GM21825 (cell line): ENCODE results near the gene SPATA31C1.
"Not testable (repeated sequence)": the region's sequence is repeated elsewhere in the genome, so short reads cannot be mapped to it uniquely, and the experiment has no call there.

Experiments used
- ATAC-seq: cut with Tn5 transposase; IDR thresholded peaks from one replicate; pipeline ENCODE4 v1.9.1; 2021; ENCODE audit warnings: mild to moderate bottlenecking, moderate library complexity; ENCODE audit not compliant: unreplicated experiment

Gene SPATA31C1

DNA sequence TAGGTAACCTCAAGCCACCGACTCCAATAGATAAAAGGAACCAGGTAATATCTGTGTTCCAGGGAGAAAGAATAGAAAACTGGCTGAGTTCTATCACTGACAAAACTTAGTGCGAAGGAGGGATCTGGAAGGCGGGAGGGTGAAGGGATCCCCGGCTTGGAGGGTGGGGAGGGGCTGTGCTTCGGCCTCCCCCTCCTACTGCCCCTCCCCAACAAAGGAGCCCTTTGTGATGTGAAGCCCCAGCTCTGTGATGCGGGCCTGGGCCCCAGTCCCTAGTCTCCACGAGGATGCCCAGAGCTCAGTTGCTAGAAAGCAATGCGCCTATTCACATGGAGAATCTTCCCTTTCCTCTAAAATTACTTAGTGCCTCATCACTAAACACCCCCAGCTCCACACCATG lies at the start of gene SPATA31C1:
TSS of gene SPATA31C1 (plus strand) at position 301 of the 400 bp plus-strand sequence.
- ATAC-seq: not testable (repeated sequence)

DNA sequence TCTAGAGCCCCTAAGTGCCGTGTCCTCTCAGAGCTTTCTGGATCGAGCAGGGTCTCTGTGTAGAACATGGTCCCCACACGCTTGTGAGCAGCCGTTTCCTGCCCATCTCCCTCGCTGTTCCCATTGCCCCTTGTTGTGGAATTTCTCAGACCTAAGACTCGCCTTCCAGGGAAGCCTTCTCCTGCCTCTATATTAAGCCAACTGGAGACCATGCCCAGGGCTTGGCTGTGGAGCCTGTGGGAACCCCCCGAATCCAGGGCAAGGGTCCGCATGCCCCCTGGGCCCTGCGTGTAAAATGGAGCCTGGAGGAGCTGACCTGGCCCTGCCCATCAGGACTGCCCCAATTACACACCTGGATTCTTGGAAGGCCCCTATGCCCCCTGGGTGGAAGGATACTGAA lies 49.6 kb upstream of the SPATA31C1 start:
- ATAC-seq: no peak

DNA sequence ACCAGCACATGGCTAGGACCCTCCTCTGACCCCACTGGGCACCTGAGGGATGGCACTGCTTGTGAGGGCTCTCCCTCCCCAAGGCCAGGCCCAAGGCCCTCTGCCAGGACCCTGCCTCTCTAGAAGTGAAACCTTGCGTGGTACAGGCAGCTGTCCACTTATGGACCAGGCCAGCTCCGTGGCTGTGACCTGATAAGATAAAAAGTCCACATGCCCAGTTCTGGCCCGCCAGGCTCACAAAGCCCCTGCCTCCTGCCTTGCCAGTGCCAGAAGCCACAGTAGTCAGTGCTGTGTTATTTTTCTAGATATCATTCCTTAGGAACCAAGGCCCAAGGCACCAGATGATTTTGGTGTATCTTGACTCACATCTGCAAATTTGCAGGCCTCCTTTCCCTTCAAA lies 49.1 kb upstream of the SPATA31C1 start:
- ATAC-seq: no peak

DNA sequence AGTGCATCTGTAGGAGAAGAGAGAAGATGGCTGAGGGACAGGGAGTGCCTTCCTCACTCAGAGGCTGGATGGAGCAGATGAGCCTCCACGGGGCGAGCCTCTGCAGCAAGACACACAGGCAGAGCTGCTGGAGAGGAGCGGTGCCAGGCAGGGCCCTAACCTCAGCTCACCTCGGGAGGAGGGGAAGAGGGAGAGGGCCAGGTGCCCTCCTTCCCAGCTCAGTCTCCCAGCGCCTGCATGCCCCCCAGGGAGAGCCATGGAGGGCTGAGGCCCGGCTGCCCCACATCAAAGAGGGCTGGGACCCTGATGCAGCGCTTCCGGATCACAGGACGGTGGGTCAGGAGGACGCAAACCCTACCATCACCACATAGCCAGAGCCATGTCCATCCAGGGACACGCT lies 48.7 kb upstream of the SPATA31C1 start:
- no peak for ATAC-seq

DNA sequence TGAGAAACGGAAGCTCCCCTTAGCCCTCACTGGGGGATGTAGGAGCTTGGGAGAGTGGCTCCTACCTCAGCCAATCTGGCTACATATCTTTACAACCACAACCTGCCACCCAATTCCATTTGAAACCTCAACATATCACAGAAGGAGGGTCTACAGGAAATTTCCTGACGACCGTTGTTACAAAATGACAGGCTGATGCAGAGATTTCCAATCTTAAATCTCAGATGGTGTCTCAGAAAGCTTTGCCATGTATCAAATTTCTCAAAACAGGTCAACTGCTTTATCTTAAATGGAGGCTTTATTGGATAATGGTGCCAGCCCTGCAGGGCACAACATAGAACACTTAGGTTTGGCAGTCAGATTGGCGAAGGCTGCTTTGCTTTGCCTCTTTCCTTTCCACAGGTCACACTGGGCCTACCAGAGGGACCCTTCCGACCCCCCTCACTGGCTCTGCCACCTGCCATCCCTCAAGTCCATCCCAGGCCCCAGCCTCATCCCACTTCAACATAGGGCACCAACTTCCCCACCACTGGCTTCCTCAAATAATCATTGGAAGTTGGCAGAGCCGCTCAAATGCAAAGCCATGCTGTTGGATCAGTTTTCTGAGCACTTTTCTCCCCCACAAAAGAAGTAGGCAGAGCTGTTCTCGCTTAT lies 46.2 kb upstream of the SPATA31C1 start:
- no peak for ATAC-seq

DNA sequence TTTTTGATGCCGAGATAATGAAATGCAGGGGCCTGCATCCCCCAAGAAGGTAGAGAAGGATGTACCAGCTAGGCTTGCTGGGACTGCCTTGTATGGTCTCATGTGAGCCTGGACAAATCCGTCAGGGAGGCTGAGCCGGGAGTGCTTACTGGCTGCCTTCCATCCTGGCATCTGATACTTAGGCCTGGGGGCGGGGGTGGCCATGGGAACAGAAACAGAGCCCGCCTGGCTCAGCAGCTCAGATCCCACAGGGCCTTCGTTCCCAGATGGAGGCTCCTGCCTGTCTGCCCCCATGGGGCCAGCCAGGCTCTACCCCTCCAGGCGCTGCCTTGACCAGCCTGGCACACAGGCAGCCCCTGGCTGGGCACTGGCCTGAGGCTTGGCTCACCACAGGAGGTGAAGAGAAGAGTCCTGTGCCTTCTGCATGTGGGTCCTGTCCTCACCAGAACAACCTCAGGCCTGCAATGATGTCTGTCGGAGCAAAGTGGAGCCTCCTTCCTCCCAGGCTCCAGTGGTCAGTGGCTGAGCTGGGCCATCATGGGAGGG lies 45.6 kb upstream of the SPATA31C1 start:
- no peak for ATAC-seq

DNA sequence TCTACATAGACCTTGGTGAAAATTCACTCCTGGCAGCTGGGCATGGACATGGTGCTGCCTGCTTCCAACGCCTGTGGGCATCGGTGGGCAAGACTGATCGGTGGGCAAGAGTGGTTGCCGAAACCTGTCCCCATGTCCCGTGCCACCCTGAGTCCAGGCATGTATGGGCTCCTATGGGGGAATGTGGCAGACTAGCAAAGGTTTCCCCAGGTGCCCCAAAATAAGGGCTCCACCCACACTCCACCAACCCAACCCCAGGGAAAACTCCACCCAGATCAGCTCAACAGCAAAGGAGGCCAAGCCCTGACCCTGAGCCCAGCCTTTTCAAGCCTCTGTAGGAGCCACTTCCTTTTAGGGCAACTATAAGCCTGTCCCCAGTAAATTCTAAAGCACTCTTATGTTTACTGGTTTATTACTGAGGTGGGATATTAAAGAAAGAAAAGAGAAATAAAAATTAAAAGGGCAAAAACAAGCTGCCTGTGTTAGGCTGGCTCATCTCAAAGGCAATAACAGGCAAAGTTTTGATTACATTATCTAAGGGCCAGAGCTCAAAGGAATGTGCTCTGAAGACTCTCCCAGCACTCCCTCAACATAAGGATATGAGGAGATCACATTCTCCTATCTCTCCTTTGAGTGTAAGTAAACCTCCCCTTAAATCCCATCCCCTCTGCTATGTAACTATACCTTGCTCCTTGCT lies 44.0 kb upstream of the SPATA31C1 start:
- ATAC-seq: no peak

DNA sequence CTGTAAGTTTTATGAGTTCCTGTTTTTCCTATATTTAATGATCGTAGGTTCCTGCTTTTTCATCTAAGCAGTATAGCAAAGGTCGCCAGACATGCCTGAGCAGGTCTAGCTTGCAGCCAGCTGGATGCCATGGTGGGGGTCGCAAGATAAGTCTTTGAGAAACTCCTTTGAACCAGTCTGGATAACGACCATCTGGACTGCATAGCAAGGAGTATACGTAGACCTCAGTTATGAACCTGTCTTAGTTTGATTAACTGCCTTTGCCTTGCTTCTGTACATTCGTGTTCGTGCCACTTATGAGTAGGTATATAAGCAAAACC lies 43.5 kb upstream of the SPATA31C1 start:
- ATAC-seq: no peak

DNA sequence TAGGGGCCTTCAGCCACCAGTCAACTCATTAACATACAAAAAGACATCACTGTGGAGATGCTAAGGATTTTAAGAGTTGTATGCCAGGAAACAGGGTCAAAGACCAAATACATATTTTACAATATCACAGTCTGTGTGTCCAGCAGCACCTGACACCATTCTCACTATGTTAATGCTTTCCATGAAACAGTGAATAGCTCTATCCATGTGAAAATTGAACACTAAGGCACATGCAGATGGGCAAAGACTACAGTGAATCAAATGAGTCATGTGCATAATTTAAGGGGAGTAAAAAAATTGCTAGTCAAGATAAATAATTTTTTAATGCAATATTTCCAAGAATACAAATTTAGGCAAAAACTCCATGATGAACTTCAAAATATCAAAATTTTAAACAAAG lies 42.7 kb upstream of the SPATA31C1 start:
- ATAC-seq: no peak

DNA sequence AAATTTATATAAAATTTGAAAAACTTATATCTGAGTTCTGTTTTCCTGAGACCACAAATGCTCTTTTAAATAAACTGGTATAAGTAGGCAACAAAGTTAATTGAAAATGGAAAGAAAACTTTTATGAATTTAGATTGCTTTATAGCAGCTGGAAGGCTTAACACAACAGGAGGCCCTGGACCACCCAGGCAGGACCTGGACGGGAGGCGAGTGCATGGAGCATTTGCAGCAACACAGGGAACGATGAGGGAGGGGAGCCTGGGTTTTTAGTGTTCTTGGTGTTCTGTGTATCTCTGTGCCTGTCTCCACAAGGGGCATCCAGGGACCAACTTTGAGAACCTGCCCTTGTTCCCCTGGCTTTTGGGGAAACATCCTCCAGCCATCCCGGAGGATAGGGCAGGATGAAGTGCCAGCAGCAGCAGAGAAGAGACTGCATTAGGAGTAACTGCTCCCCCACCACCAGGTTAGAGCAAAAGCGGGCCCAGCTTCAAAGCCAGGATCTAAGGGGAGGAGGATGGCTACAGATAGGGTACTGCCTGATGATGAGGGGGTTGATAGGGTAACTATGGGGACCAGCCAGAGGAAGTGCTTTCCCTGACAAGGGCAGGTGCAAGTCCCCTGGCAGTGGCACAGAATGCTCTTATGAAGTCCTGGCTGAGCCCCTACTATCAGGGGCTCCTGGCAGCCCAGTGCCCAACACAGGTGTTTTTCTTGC lies 41.8 kb upstream of the SPATA31C1 start:
- no peak for ATAC-seq

DNA sequence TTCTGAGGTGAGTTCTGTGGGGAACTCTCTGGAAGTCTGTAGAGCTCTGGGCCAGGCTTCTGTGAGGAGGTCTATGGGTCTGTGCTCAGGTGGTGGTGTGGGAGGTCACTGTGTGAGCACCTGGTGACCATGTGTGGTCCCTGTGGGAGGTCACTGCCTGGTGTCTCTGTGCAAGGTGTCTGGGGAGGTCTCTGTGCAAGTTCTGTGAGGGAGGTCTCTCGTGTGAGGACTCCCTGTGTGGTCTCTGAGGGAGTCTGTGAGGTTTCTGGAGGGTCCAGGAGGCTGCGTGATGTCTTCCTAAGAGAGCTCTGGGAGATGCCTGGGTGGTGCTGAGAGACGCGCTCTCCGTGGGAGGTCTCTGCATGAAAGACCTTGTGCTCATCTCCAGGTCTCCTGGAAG lies 41.1 kb upstream of the SPATA31C1 start:
- ATAC-seq: no peak

DNA sequence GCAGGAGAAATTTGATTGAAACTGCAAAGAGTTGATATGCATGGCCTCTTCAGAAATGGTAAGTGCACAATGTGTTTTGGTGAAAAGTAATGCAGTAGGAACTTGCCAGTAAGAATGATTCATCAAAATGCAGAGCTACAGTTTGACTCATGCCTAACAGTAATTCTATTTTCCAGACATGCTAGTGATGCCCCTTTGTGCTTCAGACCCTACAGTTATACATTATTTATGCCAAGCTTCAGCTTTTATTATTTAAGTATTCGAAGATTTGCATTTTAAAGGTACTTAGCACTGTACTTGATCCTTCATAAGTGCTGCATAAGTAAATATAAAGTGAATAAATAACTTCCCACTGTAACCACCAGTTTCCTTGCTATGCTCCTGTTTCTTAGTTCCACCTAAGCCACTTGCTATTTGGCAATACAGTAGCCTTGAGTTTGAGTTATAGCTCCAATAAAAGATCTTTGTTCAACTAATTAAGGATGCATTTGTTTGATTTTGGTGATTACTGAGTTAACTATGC lies 38.7 kb upstream of the SPATA31C1 start:
- ATAC-seq: no peak

DNA sequence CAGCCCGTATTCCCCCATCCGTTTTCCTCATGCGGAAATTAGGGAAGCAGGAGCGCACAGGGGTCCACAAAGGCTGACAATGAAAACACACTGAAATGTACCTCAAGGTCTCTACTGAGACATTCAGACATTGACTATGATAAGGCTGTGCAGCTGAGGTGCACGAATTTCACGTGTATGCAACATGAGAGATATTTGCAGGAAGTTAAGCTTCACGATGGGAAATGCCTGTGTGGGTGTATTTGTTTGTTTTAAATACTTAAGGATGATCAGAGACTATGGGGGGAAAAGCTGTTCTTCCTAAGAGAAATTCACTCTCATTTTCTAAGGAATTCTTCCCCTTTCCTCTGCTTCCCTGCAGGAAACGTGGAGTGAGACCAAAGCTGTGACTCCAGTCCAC lies 37.6 kb upstream of the SPATA31C1 start:
- ATAC-seq: no peak

DNA sequence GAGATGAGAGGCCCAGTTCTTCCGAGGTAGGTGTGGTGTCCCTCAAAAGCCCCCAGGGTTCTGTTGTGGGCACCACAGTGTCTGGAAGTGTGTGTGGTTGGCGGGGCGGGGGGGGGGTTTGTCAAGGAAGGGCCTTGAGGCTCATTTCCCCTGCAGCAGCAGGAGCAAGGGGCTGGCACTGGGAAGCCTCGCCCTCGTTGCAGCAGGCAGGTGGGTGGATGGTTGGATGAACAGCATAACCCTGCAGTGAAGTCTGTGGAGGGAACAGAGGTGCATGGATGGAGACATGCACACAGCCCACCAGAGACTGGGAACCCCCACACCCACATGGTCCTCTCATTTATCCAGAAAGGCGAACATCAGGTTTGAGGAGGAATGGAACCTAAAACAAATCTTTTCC lies 37.1 kb upstream of the SPATA31C1 start:
- no peak for ATAC-seq

DNA sequence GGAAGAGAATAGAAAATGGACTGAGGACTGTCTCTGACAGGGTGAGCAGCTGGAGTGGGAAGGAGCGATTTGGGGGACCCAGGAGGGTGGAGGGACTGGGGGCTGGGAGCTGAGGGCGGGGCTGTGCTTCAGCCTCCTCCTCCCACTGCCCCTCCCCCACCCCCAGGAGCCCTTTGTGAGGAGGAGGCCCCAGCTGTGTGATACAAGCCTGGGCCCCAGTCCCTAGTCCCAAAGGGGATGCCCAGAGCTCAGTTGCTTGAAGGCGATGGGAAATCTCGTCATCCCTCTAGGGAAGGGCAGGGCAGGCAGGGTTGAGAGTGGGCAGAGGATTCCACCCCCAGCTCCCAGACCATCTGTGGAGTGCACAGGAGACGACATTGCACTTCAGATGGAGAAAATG lies 35.1 kb upstream of the SPATA31C1 start, which contains the start of gene SPATA31E1:
TSS of gene SPATA31E1 (plus strand) at position 251 of the 400 bp plus-strand sequence. CDS start at position 266, 15 bp downstream.
- ATAC-seq: no peak

DNA sequence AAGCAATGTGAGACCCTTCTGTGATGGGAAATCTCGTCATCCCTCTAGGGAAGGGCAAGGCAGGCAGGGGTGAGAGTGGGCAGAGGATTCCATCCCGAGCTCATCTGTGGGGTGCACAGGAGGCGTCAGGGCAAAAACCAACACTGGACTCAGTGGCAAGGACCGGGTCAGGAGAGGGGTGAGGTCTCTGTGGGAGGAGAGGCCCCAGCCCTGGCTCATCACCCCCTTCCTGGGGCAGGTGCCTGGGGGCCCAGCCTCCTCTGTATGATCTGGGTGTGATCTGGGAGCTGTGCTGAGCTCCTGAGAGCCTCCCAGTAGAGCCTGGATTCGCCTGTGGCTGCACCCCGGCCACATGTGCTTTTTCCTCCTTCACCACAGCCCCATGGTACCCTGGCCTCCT lies 34.5 kb upstream of the SPATA31C1 start:
- no peak for ATAC-seq

DNA sequence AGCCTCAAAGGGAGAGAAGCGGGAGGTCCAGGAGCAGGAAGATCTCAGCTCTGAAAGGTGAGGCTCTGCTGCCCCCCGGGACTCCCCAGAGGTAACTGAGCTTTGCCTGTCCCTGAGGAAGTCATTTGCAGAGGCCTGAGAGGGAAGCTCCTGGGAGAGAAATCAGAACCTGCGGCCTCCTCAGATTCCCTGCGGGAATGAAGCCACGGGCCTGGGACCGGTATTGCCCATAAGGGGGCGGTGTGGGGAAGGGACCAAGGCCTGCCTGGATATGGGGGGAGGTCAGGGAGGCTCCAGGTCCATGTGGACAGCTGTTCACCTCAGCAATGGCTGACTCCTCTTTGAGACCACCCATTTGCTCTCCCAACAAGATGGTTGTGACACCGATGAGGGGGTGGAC lies 33.8 kb upstream of the SPATA31C1 start:
- ATAC-seq: no peak

DNA sequence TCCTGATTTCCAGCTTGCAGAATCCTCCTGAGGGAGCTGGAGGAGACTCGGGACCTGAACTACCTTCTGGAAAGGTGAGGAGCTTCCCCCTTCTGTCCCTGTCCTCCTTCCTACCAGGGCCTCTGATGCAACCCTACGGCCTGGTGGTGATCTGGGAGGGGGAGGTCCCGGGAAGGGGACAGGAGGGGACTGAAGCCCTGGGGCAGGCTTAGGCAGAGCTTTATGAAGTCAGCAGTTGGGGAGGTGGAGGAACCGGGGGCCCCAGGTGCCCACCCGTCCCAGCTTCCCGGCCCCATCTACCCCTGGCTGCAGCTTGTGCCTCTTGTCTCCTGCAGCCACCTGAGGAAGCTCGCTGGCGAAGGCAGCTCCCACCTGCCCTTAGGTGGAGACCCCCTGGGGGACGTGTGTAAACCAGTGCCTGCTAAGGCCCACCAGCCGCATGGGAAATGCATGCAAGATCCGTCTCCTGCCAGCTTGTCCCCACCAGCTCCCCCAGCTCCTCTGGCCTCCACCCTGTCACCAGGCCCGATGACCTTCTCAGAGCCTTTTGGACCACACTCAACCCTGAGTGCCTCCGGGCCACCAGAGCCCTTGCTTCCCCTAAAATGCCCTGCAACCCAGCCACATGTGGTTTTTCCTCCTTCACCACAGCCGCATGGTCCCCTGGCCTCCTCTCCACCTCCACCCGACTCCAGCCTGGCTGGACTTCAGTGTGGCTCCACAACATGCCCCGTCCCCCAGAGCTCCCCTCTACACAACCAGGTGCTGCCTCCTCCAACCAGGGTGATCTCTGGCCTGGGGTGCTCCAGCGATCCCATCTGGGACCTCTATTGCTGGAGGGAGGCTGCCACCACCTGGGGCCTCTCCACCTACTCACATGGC lies 32.9 kb upstream of the SPATA31C1 start:
- ATAC-seq: no peak

DNA sequence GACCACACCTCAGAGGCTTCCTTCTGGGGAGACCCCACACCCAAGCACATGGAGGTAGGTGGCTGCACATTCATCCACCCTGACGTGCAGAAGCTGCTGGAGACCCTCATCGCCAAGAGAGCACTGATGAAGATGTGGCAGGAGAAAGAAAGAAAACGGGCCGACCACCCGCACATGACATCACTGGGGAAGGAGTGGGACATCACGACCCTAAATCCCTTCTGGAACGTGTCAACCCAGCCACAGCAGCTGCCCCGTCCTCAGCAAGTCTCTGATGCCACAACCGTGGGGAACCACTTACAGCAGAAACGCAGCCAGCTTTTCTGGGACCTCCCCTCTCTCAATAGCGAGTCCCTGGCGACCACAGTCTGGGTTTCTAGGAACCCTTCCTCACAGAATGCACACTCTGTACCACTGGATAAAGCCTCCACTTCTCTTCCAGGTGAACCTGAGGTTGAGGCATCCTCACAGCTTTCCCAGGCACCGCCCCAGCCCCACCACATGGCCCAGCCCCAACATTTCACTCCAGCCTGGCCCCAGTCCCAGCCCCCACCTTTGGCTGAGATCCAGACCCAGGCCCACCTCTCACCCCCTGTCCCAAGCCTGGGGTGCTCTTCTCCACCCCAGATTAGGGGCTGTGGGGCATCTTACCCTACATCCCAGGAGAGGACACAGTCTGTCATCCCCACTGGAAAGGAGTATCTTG lies 32.1 kb upstream of the SPATA31C1 start:
- ATAC-seq: no peak
